Amygdala (tissue), 56 donors: ENCODE data around the gene NAT9.
A peak's percentile ranks its signal among the peaks of the same experiment; 100 is the strongest.

Source experiments
- DNase-seq, 56 donors: peaks; one replicate each; lab custom pipeline; 2025; lab: John Stamatoyannopoulos, UW

Gene NAT9

DNA sequence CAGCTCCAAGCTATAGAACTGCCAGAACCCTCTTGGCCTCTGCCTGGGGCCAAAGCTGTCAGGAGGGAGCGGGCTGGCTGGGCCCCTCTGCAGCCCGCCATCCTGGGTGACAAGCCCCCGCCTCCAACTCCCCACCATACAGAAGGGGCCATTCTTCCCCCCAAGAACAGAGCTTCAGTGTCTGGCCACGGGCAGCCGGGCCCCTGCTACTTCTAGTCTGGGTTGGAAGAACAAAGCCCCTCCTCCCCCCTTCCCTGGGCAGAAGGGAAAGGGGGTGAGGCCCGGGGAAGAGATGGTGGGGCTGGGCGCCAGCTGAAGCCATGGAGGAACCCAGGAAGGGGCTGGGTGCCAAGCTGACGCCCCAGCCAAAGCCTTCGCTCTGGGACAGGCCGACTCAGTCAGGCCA lies 9.0 kb downstream of the NAT9 start:
- DNase-seq, result peak in 55 of 56 donors; percentile 37 to 94 (median 84)

GRCh38 chr17:74766413-74766812 lies 9.7 kb downstream of the NAT9 start:
- DNase-seq, result no peak

DNA sequence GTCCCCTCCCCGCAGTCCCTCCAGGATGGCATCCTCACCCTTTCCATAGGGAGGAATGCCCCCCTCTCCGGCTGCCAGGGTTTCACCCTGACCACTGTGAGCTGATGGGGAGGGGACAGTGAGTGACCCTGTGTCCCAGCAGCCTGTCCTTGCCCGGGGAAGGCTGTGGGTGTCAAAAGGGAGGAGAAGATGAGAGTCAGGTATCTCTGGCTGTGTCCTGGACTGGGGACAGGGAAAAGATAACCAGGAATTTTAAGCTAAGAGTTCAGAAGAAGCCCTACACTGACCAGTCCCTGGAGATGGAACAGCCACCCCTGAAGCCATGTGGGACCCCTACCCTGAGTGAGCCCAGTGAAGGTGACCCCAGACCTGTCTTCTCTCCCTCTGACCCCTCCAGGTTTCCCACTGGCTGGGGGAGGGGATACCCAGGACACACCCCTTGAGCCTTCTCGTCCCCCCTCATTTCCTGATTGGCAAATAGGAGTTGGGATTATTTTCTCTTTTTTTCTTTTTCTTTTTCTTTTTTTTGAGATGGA lies 11.3 kb downstream of the NAT9 start:
- DNase-seq, result no peak

DNA sequence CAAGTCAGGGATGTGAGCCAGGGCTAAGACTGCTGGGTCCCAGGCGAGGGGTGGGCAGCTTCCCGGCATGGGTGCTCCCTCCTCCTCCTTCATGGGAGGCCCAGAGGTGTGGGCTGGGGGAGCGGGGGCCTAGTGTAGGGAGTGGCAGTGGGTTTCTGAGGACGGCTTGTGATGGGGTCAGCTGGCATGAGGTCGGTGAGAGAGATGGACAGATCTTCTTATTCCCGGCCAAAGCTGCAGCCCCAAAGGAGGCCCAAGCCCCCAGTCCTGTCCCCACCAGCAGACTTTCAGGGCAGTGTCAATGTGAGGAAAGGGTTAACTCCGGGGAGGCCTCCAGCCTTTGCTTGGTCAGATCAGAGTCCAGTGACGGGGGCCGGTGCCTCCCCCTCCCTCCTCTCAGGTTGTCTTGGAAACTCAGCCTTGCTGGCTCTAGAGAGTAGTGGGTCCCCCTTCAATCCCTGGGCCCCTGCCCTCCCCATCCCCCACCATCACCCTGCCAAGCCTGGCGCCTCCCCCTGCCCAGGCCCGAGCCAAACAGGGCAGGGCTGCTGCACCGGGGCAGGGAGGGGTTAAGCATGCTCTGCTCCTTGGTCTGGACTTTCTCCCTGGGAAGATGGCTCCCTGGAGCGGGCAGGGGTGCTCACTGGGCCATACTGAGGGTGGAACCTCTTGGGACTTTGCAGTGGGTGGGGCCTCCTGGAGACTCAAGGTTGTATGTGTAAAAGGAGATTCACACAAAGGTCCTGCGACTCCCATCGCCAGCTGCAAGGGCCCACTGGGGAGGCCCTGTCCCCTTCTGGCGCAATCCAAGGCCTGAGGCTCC lies 12.4 kb downstream of the NAT9 start:
- DNase-seq, result peak in 31 of 56 donors; percentile 24 to 77 (median 50)

DNA sequence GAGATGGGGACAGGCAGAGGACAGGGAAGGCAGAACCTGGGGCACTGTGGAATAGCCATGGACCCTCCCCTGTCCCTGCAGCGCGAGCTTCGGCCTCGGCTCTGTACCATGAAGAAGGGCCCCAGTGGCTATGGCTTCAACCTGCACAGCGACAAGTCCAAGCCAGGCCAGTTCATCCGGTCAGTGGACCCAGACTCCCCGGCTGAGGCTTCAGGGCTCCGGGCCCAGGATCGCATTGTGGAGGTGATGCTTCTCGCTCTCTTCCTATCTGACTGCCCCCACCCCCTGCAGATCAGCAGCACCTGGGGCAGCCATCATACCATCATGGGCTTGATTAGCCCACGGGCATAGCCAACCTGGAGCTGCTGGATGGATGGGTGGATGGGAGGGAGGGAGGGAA lies 14.2 kb downstream of the NAT9 start:
- no peak for DNase-seq

GRCh38 chr17:74761419-74761818 lies 14.7 kb downstream of the NAT9 start:
- DNase-seq, result no peak

DNA sequence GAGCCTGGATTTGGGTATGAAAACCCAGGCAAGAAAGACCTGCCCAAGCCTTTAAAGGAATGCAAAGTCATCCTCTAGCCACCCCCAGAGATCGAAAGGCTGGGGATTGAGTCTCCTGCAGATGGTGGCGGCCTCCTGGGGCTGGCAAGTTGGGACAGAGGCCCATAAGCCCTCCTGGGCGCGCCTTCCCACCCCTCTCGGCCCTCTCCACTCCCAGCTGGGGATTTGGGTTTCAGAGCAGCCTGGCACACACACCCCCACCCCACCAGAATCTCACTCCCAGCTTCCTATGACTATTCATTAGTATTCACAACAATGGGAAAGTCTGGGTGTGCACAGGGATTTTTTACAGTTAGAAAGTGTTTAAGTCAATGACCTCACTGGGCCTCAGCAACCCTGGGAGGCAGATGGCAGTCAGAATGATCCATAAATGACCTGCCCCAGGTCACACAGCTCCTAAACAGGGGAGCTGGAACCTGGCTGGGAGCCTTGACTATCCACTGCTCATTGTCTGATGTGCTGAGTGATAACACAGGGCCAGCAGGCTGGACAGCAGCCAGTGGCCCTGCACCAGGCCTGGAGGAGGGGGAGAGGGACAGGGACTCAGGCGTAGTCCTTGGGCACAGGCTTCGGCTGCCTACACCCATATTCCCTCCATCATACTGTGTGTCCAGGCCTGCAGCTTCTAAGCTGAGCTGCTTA lies 15.6 kb downstream of the NAT9 start:
- peak in 24 of 56 donors; percentile 14 to 72 (median 44) for DNase-seq

- no peak for DNase-seq
Measured at GRCh38 chr17:74759941-74760340, 16.2 kb downstream of the NAT9 start.

DNA sequence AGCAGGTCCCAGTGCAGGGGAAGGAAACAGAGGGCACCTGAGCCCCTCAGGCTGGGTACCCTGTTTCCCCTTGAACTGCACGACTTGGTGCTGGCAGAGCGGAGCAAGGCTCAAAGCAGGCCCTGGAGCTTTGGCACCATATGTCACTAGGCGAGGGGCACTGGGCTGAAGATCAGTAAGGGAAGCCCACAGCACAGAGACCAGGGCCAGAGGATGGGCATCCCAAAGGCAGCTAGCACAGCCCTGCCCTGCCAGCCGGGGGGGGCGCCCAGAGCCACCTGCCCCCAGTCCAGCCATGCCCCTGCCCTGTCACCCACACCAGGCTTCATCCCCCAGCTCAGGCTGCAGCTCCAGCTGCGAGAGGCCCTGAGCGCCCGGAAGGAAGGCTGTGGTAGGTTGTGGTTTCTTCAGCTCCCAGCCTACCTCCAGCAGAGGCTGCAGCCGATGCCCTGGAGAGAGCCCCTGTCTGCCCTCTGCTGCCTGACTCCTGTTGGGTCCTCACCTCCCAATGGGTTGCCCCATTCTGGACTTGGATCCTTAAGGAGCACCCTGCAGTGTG lies 16.8 kb downstream of the NAT9 start:
- DNase-seq, result no peak

DNA sequence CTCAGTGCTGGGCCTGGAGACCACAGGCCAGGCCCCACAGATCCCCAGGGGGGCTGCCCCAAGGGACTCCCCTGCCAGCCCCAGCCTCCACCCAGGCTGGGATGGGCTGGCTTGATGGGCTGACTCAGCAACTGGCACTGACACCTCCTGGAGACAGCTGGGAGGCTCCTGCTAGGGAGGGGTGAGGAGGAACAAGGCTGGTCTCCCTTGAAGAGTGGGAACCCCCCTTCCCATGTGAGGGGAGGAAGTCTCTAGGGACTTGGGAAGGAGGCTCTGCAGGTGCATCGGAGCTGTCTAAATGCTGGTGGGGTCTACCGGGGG lies 17.3 kb downstream of the NAT9 start:
- DNase-seq, result peak in 13 of 56 donors; percentile 20 to 48 (median 30)

DNA sequence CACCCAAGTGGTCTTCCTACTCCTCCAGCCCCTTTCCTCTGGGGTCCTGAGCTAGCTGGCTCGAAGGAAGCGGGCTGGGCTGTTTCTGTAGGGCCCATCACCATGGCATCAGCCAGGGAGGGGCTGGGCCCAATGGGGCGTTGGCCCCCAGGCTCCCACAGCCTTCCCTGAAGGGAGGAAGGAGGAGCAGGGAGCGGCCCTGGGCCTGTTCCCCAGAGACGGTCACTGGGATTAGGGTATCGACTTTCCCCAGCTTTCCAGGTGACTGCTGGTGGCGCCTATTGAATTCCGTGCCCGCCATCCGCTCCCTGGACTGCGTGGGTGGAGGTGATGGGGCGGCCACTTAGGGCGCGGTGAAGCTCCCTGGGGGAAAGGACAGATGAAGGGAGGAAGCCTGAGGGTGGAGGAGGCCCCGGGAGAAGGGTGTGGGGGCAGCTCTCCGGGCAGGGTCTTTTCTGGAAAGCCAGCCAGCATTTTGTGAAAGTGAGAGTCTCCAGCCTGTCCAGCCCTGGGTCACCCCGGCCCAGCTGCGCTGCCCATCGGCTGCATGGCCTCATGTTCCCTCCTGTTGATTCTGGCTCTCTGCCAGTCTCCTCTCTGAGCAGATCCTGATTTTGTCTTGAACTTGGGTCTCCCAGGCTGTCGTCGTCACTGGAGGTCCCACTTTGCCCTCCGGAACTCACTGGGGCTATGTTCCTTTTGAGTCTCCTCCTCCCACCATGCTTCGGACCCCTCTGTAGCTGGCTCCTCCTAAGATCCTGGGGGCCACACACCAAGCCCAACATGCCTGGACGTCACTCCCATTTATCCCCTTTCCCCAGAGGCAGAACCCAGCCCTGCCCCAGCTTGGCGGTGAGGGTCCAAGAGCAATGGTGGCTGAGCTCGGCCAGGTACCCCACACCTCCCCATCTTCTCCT lies 18.0 kb downstream of the NAT9 start:
- peak in 14 of 56 donors; percentile 20 to 52 (median 30) for DNase-seq

DNA sequence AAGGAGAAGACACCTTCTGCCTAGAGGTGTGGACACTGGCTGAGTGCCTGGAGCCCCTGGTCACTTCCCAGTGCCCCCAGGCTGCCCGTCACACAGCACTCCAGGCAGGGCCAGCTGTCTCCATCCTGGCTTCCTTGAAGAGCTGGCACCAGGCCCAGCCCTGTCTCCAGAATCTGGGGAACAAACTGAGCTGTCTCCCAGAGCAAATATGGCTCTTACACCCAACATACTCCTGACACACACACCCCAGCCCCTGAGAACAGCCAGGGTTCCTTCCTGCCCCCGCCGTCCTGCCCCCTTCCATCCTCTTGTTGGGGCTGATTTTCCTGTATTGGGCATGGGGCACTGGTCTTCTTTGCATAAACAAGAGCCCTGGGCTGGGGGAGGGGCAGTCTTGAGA lies 18.6 kb downstream of the NAT9 start:
- peak in 19 of 56 donors; percentile 14 to 73 (median 41) for DNase-seq

- peak in 1 of 56 donors; percentile 13 for DNase-seq
Measured at GRCh38 chr17:74756891-74757290, 19.3 kb downstream of the NAT9 start.

GRCh38 chr17:74755533-74755932 lies 20.6 kb downstream of the NAT9 start:
- peak in 7 of 56 donors; percentile 14 to 45 (median 31) for DNase-seq

- DNase-seq, result no peak
Measured at GRCh38 chr17:74754832-74755231, 21.3 kb downstream of the NAT9 start.

DNA sequence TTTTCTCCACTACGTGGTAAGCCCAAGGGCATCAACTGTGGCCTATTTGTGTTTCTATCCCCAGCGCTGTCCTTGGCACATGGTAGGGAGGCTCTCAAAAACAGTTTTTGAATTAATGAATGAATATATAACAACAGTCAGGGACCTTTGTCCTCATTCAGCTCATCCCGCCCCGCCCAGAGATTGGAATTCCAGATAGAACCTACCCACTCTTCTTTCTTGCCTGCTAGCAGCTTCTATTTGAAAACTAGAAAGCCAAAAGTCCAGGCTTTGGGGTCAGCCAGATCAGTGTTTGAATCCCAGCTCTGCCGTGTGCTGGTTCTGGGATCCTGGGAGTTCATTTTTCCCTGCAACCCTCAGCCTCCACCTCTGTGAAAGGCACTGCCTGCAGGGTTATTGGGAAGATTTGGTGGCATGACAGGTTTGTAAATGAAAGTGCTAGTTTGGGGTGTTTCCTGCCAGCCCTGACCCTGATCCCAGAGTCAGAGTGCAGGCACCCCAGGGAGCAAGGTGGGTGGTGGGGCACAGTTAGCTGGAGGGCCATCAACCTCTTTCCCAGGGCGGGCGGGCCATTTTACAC lies 23.2 kb downstream of the NAT9 start:
- DNase-seq, result no peak

GRCh38 chr17:74752415-74752814 lies 23.7 kb downstream of the NAT9 start:
- DNase-seq, result no peak

- peak in 33 of 56 donors; percentile 21 to 72 (median 48) for DNase-seq
Measured at GRCh38 chr17:74750327-74751069, 25.6 kb downstream of the NAT9 start.

- DNase-seq, result peak in 1 of 56 donors; percentile 50
Measured at GRCh38 chr17:74750039-74750326, 26.2 kb downstream of the NAT9 start.
